Jurkat, Clone E6-1 (cell line): Measurements from ENCODE around the gene SH3PXD2A.

Experiments used
- DNase-seq: peaks from one replicate; pipeline ENCODE4 v3.0.0-alpha.2; 2011; ENCODE audit warnings: low read depth, low spot score
- H3K4me3 ChIP-seq: 2 replicates; pipeline ENCODE4 v1.5.1; 2011; ENCODE audit warnings: mild to moderate bottlenecking, low read length, control low read depth, moderate library complexity

SH3PXD2A gene

DNA sequence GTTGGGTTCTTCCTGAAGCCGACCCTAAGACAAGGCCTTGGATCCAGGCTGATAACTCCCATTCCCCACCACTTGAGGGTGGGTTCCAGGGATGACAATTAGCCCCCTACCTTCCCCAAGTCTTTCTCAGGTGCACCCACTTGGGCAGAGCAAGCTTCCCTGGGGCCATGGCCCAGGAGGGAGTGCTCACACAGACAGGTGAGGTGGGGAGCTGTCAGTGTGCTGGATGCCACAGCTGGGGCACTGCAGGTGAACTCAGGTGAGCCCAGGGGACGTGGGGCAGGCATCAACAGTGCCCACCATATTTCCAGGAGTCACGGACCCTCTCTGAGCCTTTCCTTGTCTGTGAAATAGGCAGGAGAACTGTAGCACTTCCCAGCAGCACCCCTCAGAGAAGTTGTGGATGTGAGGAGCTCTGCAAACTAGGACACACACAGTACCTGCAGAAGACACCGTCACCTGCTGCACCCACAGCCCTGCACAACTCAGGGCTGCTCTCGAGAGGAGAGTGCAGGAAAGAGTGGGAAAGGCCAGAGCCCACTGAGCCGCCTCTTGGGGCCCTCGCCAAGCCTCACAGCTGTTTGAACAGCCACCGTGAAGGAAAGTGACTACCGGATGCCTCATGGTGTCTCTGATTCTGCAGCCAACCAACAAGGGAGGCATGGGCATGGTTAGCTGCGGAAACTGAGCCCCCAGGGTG is 17.9 kb downstream of the SH3PXD2A start:
- no peak overlapping the region for H3K4me3 ChIP-seq
- DNase-seq: no peak

GRCh38 chr10:103836861-103837260 is 18.5 kb downstream of the SH3PXD2A start:
- H3K4me3 ChIP-seq: no peak overlapping the region

GRCh38 chr10:103836273-103836672 is 19.1 kb downstream of the SH3PXD2A start:
- DNase-seq: no peak
- no peak overlapping the region for H3K4me3 ChIP-seq

More at GRCh38 chr10:103836861-103837260, 18.5 kb downstream of the SH3PXD2A start:
- DNase-seq: peak; percentile 21

DNA sequence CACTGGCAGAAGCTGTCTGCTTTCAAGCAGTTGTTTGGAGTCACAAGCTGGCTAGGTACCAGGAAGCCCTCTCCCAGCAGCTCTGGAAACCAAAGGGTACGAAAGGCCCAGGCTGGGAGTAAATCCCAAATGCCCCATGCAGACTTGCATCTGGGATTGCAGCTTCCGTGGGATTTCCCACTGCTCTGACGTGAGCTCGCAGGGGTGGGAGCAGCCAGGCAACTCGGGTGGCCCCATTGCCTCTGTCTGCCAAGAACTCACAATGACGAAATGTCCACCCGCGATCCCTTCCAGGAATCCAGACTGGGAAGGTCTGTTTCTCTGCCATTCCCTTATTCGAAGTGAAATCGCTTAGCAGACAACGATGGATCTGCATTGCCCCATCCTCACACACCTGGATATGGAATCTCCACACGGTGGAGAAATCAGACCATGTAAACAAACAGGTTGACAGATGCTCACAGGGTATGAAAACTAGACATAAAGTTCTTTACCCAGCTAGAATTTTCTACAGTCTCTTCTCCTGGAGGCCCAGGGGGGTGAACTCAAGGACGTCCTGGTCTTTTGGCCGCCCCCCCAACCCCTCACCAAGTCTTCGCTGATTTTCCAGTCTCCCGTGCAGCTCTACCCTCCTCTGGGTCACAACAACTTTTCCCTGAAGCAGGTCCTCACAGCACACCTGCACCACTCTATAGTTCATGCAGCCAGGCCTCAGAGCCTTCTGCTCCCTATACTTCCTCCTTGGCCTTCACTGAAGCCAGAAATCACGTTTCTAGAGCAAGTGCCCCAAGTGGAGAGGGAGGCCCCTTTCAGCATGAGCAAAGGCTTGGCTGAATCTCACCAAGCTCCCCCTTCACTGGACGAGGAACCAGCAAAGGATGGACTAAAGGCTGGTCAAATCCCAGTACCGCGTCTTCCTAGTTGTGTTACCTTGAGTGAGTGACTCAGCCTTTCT is 20.0 kb downstream of the SH3PXD2A start:
- H3K4me3 ChIP-seq: no peak overlapping the region
- no peak for DNase-seq

DNA sequence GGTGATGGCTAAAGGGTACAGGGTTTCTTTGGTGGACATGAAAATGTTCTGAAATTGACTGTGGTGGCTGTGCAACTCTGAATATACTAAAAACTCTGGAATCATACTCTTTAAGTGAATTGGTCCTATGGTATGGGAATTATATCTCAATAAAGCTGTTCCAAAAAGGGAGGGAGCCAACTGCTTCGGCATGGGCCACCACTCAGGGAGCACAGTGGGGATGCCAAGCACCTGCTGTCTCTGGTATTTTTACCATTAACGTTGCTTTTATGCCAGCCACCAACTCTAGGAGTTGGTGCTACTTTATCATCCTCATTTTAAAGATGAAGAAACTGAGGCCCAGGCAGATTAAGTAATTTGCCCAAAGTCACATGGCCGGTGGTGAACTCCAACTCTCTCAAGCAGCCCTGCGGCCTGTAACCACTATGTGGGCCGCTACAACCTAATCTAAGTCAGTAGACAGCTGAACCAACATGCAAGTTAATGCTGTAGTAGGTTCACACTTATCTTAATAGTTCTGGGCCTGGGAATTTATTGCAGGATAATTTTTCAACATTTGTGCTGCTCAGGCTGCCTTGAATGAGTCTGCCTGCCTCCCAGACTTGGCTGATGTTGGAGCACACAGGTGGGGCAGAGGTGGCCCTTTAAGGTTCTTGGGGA is 20.8 kb downstream of the SH3PXD2A start:
- no peak for DNase-seq
- no peak overlapping the region for H3K4me3 ChIP-seq

- no peak for DNase-seq
- no peak overlapping the region for H3K4me3 ChIP-seq
Observed at GRCh38 chr10:103833731-103834365, 21.5 kb downstream of the SH3PXD2A start.

- no peak for DNase-seq
- H3K4me3 ChIP-seq: no peak overlapping the region
Observed at GRCh38 chr10:103832806-103833205, 22.6 kb downstream of the SH3PXD2A start.

DNA sequence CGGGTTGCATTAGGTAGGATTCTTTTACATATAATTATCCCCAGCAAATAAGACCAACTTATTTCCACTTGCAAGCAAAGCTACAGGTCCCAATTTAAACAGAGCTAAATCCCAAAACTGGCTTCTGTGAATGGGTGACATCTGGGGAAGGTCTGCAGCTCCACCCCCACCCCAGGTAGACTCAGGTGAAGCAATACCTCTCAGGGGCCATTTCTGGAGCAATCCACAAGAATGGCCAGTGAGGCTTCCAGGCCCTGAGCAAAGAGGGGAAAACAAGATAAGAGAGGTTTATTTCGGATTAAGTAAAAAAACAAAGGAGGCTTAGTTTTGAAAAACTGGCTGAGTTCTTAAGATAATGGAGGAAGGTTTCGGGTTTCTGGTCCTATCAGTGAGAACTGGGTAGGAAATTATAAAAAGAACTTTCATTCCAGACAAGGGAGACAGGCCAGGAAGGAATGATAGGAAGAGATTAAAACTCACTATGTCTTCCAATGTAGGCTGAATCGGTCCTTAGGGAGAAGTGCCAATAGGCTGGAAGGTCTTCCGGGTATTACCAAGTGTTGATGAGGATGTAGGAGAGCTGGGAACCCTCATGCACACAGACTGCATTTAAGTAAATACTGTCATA is 25.4 kb downstream of the SH3PXD2A start:
- H3K4me3 ChIP-seq: no peak overlapping the region
- no peak for DNase-seq

DNA sequence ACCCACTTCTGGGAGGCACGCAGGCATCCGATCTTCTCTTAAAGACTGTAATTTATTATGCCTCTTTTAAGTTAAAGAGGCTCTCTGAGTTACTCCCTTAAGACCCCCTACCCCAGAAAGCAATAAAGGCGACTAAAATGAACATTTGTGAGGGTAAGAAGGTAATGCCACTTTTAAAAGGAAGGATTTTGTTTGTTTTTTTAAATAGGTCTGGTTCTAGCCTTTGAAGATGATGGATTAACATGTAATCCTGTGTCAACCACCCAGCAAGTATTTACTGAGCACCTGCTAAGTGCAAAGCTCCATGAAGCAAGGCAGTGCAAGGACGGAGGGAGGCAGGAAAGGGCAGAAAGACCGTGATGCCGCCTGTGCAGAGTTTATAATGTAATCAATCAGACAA is 26.1 kb downstream of the SH3PXD2A start:
- DNase-seq: no peak
- no peak overlapping the region for H3K4me3 ChIP-seq

GRCh38 chr10:103828587-103829197 is 26.7 kb downstream of the SH3PXD2A start:
- DNase-seq: no peak
- H3K4me3 ChIP-seq: no peak overlapping the region

- DNase-seq: no peak
- H3K4me3 ChIP-seq: no peak overlapping the region
Observed at GRCh38 chr10:103828107-103828506, 27.3 kb downstream of the SH3PXD2A start.

GRCh38 chr10:103826885-103827284 is 28.5 kb downstream of the SH3PXD2A start:
- H3K4me3 ChIP-seq: no peak overlapping the region
- no peak for DNase-seq

GRCh38 chr10:103824281-103824680 is 31.1 kb downstream of the SH3PXD2A start:
- DNase-seq: no peak

GRCh38 chr10:103823706-103824272 is 31.6 kb downstream of the SH3PXD2A start:
- DNase-seq: no peak
- H3K4me3 ChIP-seq: no peak overlapping the region

More at GRCh38 chr10:103824281-103824680, 31.1 kb downstream of the SH3PXD2A start:
- H3K4me3 ChIP-seq: no peak overlapping the region

DNA sequence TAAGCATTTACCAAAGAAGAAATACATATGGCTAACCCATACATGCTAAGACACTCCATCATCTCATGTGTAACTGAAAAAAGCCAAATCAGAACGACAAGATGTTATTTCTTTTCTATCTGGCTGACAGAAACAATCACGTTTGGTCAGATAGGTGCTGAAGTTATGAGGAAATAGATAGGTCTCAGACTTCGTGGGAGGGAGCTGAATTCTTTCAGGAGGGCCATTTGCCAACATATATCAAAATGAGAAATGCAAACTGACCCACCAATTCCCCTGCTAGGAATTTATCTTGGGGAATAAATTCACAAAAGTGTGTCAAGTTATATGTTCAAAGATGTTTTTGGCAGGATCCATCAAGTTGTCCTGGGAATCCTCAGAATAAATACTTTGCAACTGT is 32.6 kb downstream of the SH3PXD2A start:
- H3K4me3 ChIP-seq: no peak overlapping the region
- no peak for DNase-seq

DNA sequence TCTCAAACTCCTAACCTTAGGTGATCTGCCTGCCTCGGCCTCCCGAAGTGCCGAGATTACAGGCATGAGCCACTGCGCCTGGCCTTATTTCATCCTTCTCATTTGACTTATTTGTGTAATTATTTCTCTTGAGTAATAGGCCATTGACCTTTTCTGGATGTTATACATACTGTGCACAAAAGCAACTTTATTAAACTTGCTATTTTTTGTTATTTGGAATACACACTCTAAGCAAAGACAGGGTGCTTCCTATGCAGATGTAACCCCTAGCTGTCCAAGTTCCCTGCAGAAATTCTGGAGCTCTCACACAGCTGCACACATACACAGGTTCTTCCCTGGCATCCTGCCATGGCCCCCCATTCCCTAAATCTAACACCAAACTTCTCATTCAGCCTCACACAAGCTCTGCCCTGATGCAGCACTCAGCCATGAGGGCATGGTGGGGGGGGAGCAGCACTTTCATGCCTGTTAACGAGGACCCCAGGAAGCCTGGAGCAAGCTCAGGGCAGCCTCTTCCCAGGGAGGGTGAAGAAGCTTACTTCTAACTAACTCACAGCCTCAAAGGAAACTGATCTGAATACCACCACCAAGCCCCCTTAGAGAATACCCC is 33.2 kb downstream of the SH3PXD2A start:
- no peak overlapping the region for H3K4me3 ChIP-seq
- no peak for DNase-seq

DNA sequence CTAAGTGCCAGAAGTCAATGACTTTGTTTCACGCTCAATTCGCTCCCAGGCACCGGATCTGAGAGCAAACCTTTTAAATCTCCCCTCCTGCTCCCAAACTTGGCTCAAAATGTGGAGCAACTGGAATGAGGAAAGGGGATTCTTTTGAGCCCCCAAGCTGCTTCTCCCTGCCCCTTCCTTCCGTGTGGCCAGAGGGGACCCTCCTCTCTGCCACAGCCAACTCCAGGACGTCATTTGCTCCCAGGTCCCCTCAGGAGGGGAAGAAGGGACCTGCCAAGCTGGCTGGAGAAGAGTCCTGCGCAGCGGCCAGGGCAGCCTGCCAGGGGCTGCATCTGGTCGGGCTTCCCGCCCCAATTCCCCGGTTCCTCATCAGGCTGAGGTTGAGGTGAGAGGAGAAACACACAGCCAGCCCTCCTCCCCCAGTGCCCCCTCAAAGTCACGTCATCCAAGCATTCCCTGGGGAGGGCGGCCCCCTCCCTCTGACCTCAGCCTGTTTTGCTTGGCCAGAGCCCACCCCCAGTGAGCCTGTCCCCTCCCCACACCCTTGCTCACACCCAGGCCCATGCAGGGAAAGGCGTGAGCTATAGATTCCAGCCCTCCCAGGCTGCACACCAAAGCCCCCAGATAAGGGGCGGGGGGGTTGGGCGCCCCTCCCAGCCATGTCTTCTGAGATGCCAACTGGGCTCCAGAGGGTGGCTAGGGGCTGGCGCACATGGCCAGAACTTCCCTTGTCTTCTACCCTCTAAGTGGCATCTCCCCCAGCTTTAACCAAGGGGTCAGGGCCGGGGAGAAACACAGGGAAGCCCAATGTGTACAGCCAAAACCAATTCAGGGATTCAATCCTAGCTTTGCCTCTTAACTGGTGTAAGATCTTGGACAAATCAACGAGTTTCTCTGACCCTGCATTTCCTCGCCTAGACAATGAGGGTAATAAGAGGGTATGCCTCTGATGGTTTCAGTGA is 35.0 kb downstream of the SH3PXD2A start:
- no peak for DNase-seq

More for the DNA sequence above, 35.0 kb downstream of the SH3PXD2A start:
- H3K4me3 ChIP-seq: no peak overlapping the region
